Motor neuron (in vitro differentiated cells): Measurements from ENCODE around the gene RNF152. TPM values are rescaled to one million over a fixed set of nuclear protein-coding genes. Genes with fewer than 3 reads are reported as not detected.

Experiments used
- ATAC-seq, 8 experiments: fragments of 200-7000 bp; cut with Tn5 transposase; replicated peaks in 6 of 8; 2 replicates each; pipeline ENCODE4 v1.8.0; 2021; ENCODE audit warnings: mild to moderate bottlenecking in 8 of 8, moderate library complexity in 8 of 8
- H3K27ac ChIP-seq, 2 donors: fragments of 250-450 bp; sonication (Bioruptor Pico); 2 replicates each; pipeline ENCODE4 v1.9.0; 2021; ENCODE audit warnings: antibody characterized with exemption in 2 of 2, mild to moderate bottlenecking in 2 of 2, moderate library complexity in 1 of 2
- H3K4me1 ChIP-seq, 2 donors: fragments of 250-450 bp; sonication (Bioruptor Pico); replicated peaks in 1 of 2; 2 replicates each; pipeline ENCODE4 v1.6.1; 2021; ENCODE audit warnings: antibody characterized with exemption in 2 of 2, mild to moderate bottlenecking in 2 of 2, moderate library complexity in 1 of 2
- H3K4me3 ChIP-seq, 5 donors: fragments of 250-450 bp; sonication (Bioruptor Pico); 2 replicates each; pipeline ENCODE4 v1.9.0; 2021; ENCODE audit warnings: antibody characterized with exemption in 5 of 5, mild to moderate bottlenecking in 5 of 5, moderate library complexity in 4 of 5
- WGBS, 10 experiments: fragments of 450-650 bp; shearing (Covaris generic); methylation state at CpG; one replicate each; pipeline ENCODE4 v1.0.0; 2022; 5-methylcytosine and 5-hydroxymethylcytosine counted together
- in situ Hi-C, 9 experiments: fragments of 400-800 bp; cut with MboI; loops; one replicate each; pipeline ENCODE4 v1.15.0; 2021; ENCODE audit warnings: low sequenced_read_pairs in 9 of 9, low pct_unique_long_range_greater_than_20kb in 2 of 9; ENCODE audit not compliant: unreplicated experiment in 9 of 9
- total RNA-seq, 8 experiments: library from RNA; unstranded; fragments of 300-600 nt; gene quantifications; 2 replicates each; pipeline versions ENCODE4 v1.2.3 to v1.2.4, GENCODE V29; 2022

The RNF152 gene
- total RNA-seq, 8 experiments from 2014 or later, result 1.2 to 41.4 (median 23.3) TPM

DNA sequence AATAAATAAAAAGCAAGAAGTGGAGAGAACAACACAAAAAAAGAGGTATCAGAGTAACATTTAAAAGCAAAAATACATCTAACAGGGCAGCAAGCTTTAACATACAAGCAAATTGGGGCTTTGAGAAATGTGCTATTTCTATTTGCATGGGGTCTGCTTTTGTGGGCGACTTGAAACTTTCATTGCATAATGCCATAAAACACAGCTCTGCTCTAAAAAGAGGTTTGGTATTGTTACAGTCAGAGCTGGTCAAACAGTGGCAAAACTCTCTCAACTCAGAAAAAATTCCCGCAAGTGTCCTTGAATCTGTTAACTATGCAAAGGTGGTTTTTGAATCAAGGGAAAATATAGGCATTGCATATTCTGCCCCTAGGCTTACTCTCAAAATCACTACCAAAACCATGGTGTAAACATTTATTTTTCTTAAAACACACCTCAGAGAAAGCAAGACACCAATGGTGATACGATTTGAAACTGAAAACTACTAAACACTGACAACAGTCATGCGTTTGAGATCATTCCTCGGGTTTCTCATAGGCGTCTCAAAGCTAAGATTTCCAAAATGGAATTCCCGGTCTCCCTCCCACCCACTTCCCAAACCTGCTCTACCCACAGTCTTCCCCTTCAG is 45.5 kb downstream of the RNF152 start:
- Histone ChIP-seq H3K4me3 (no peak overlapping the region), H3K4me1 (peaks cover 6 to 26% of the 10 kb centered on the region in 2 donors), H3K27ac (no peak overlapping the region)
- no peak for ATAC-seq
- in situ Hi-C loops, result no loop called here
- 72 to 100% (median 96%) methylated on average over 2 to 7 of the region's 7 CpGs for WGBS, 10 experiments

DNA sequence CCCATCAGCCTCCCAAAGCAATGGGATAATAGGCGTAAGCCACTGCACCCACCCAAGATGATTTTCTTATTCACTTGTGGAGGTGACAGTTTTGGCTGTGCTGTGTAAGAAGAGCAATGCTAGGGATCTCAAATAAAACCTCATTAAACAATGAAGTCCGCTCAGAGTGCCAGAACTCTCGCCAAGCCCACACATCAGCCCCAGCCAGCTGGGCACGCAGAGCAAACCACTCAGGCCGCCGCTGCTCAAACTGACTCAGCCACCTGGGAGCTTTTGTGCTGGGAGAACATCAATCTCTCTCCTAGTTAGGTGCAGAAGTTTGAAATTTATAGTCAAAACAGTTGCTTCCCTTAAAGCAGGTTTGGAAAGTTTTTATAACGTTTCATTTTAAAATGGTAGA is 47.6 kb downstream of the RNF152 start:
- Histone ChIP-seq H3K27ac (no peak overlapping the region), H3K4me3 (no peak overlapping the region), H3K4me1 (peaks cover 21 to 38% of the 10 kb centered on the region in 2 donors)
- no peak for ATAC-seq
- in situ Hi-C loops, result no loop called here
- 80 to 96% (median 89%) methylated on average over 1 to 7 of the region's 7 CpGs; no CpG with 5 or more reads in 3 of the 10 experiments for WGBS, 10 experiments

GRCh38 chr18:61844726-61845125 is 48.1 kb downstream of the RNF152 start:
- no peak overlapping the region for H3K27ac ChIP-seq
- H3K4me3 ChIP-seq, result no peak overlapping the region
- peaks cover 22 to 38% of the 10 kb centered on the region in 2 donors for H3K4me1 ChIP-seq
- ATAC-seq, result peak in 2 of 8 experiments; percentile 20 to 32
- 43 to 90% (median 72%) methylated on average over 3 to 4 of the region's 4 CpGs; no CpG with 5 or more reads in 3 of the 10 experiments for WGBS, 10 experiments
- in situ Hi-C loops, result no loop called here

DNA sequence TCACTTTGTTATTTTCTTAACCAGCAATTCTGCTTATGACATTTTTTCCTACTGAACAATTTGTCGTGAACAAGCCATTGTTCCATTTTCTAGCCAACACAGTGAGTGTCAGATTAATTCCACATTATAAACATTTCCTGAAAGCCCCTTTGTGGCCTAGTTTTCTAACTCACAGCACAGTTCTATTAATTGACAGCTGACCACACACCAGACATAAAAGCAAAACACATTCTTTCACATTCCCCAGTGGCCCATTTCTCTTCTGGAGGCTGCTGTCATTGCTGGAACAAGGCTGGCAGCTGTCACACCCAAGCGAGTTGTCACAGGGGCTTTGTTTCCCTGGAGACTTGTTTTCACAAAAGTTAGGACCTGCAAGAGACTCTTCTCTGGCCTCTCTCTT is 50.7 kb downstream of the RNF152 start:
- in situ Hi-C loops, result no loop called here
- Histone ChIP-seq H3K27ac (peak overlapping the region; percentile 46 to 70), H3K4me3 (no peak overlapping the region), H3K4me1 (peaks cover 22 to 38% of the 10 kb centered on the region in 2 donors)
- peak in 5 of 8 experiments; percentile 60 to 89 (median 74) for ATAC-seq
- WGBS, 10 experiments, result 8 to 67% (median 30%) methylated on average over 1 to 2 of the region's 2 CpGs; no CpG with 5 or more reads in 2 of the 10 experiments

DNA sequence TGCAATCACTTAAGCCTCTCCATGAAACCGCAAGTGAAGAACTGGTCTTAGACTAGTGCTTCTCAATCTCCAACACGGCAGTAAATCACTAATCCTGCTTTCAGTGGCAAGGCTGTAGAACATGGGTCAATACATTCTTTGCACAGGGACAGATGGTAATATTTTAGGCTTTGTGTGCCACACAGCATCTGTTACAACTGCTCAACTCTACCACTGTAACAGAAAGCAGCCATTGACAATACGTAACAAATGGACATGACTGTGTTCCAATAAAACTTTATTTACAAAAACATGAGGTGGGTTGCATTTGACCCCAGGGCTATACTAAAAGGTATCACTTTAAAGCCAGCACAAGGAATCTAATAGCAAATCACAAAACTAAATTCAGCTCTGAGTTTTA is 51.1 kb downstream of the RNF152 start:
- peaks cover 22 to 38% of the 10 kb centered on the region in 2 donors for H3K4me1 ChIP-seq
- ATAC-seq, result peak in 2 of 8 experiments; percentile 52 to 59
- no peak overlapping the region for H3K4me3 ChIP-seq
- in situ Hi-C loops, result no loop called here
- peak overlapping the region in 1 of 2 donors; percentile 56 for H3K27ac ChIP-seq
- WGBS, 10 experiments, result 50 to 100% (median 77%) methylated on average over 1 to 3 of the region's 3 CpGs; no CpG with 5 or more reads in 4 of the 10 experiments

- in situ Hi-C loops, result no loop called here
- Histone ChIP-seq H3K4me3 (no peak overlapping the region), H3K4me1 (peaks cover 22 to 37% of the 10 kb centered on the region in 2 donors), H3K27ac (no peak overlapping the region)
- 40 to 100% (median 66%) methylated on average over 1 of the region's 1 CpG; no CpG with 5 or more reads in 6 of the 10 experiments for WGBS, 10 experiments
- ATAC-seq, result no peak
Measured at GRCh38 chr18:61840324-61840723, 52.5 kb downstream of the RNF152 start.

- in situ Hi-C loops, result no loop called here
Measured at GRCh38 chr18:61838521-61838920, 54.3 kb downstream of the RNF152 start.

GRCh38 chr18:61833978-61834377 is 58.8 kb downstream of the RNF152 start:
- ATAC-seq, result no peak
- in situ Hi-C loops, result no loop called here

More at GRCh38 chr18:61838521-61838920, 54.3 kb downstream of the RNF152 start:
- H3K4me3 ChIP-seq, result no peak overlapping the region
- no peak for ATAC-seq
- peaks cover 22 to 24% of the 10 kb centered on the region in 2 donors for H3K4me1 ChIP-seq
- WGBS, 10 experiments, result 67 to 100% (median 92%) methylated on average over 1 to 5 of the region's 5 CpGs; no CpG with 5 or more reads in 3 of the 10 experiments
- no peak overlapping the region for H3K27ac ChIP-seq

GRCh38 chr18:61833387-61833786 is 59.4 kb downstream of the RNF152 start:
- ATAC-seq, result no peak
- Histone ChIP-seq H3K4me3 (no peak overlapping the region), H3K4me1 (peaks cover 3 to 15% of the 10 kb centered on the region in 2 donors), H3K27ac (no peak overlapping the region)
- in situ Hi-C loops, result no loop called here
- 7 to 82% (median 60%) methylated on average over 2 to 5 of the region's 5 CpGs; no CpG with 5 or more reads in 3 of the 10 experiments for WGBS, 10 experiments

More at GRCh38 chr18:61833978-61834377, 58.8 kb downstream of the RNF152 start:
- Histone ChIP-seq H3K4me3 (no peak overlapping the region), H3K27ac (no peak overlapping the region), H3K4me1 (peaks cover 3 to 15% of the 10 kb centered on the region in 2 donors)
- WGBS, 10 experiments, result 55 to 100% (median 77%) methylated on average over 2 to 4 of the region's 4 CpGs; no CpG with 5 or more reads in 4 of the 10 experiments

DNA sequence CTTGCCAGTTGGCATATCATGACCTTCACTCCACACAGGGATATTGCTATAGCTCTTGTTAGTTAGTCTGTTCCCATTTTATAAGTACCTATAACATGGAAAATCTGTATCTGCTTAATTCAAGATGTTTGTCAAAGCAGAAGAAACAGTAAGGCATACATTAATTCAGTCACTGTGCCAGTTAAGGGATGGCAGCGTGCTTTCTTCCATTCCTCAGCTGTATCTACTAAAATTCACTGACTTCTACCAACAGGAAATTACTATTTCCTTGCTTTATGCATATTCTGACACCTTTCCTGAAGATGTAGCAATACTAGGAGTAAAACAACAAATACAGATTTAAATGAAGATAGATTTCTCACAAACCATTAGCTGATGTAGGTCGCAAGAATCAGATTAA is 59.9 kb downstream of the RNF152 start:
- in situ Hi-C loops, result no loop called here
- H3K4me3 ChIP-seq, result no peak overlapping the region

GRCh38 chr18:61831071-61831470 is 61.7 kb downstream of the RNF152 start:
- Histone ChIP-seq H3K4me1 (peaks cover 3 to 15% of the 10 kb centered on the region in 2 donors), H3K27ac (no peak overlapping the region), H3K4me3 (no peak overlapping the region)
- 20 to 100% (median 76%) methylated on average over 1 to 6 of the region's 6 CpGs for WGBS, 10 experiments
- in situ Hi-C loops, result no loop called here
- ATAC-seq, result peak in 1 of 8 experiments; percentile 53

More for the DNA sequence above, 59.9 kb downstream of the RNF152 start:
- WGBS, 10 experiments, result 79 to 100% (median 100%) methylated on average over 1 to 2 of the region's 2 CpGs; no CpG with 5 or more reads in 1 of the 10 experiments
- Histone ChIP-seq H3K4me1 (peaks cover 3 to 15% of the 10 kb centered on the region in 2 donors), H3K27ac (no peak overlapping the region)
- no peak for ATAC-seq

- in situ Hi-C loops, result no loop called here
- H3K4me3 ChIP-seq, result no peak overlapping the region
- H3K4me1 ChIP-seq, result peaks cover 13 to 28% of the 10 kb centered on the region in 2 donors
- H3K27ac ChIP-seq, result no peak overlapping the region
- 69 to 100% (median 92%) methylated on average over 2 to 4 of the region's 7 CpGs; no CpG with 5 or more reads in 4 of the 10 experiments for WGBS, 10 experiments
- ATAC-seq, result no peak
Measured at GRCh38 chr18:61829108-61829507, 63.7 kb downstream of the RNF152 start.

GRCh38 chr18:61827591-61827990 is 65.2 kb downstream of the RNF152 start:
- 51 to 92% (median 73%) methylated on average over 2 to 3 of the region's 3 CpGs for WGBS, 10 experiments
- no peak for ATAC-seq
- H3K27ac ChIP-seq, result no peak overlapping the region

More at GRCh38 chr18:61827591-61827990, 65.2 kb downstream of the RNF152 start:
- in situ Hi-C loops, result no loop called here
- Histone ChIP-seq H3K4me1 (peaks cover 13 to 32% of the 10 kb centered on the region in 2 donors), H3K4me3 (no peak overlapping the region)
